GM18511 (cell line): ENCODE results near the gene NFS1.
A peak's percentile ranks its signal among the peaks of the same experiment; 100 is the strongest.
"Not testable (repeated sequence)": the region's sequence is repeated elsewhere in the genome, so short reads cannot be mapped to it uniquely, and the experiment has no call there.

ENCODE experiments used
- ATAC-seq: cut with Tn5 transposase; IDR thresholded peaks from one replicate; pipeline ENCODE4 v1.9.1; 2021; ENCODE audit warnings: mild to moderate bottlenecking, moderate library complexity; ENCODE audit not compliant: unreplicated experiment

The NFS1 gene

DNA sequence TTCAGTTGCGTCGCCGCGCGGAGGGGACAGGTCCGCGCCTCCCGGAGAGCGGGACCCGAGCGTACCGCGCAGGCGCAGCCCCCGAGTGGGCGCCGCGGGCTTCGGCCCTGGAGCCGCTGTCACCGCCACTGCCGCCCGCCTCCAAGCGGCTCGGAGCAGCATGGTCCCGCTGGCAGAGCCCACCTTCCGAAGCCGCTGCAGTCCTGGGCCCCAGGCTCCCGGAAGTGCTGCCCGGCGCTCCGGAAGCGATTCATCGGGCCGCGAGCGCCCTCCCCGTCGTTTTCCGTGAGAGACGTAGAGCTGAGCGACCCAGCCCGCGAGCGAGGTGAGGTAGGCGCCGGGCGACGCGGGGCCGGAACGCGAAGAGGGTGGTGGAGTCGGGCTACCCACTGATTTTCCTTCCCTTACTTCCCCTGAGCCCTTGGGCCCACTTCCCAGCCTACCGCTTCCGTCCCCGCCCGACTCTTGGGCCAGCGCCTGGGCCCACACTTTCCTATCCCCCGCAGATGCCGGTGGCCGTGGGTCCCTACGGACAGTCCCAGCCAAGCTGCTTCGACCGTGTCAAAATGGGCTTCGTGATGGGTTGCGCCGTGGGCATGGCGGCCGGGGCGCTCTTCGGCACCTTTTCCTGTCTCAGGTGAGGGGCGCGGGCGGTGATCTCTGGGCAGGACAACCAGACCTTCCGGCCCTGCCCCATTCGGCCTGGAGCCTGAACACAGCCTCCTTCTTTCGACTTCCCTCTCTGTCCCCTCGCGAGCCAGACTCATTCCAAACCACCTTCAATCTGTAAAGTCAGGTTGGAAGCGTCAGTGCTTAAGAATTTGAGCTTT lies at the start of gene NFS1, which contains the start of gene ROMO1:
NFS1 (minus strand) TSS at position 226 of the 830 bp plus-strand sequence; CDS start at position 162, 64 bp downstream.
ROMO1 (plus strand) TSS at position 279 of the 830 bp plus-strand sequence; CDS start at position 507, 228 bp downstream.
- peak; percentile 92 for ATAC-seq

DNA sequence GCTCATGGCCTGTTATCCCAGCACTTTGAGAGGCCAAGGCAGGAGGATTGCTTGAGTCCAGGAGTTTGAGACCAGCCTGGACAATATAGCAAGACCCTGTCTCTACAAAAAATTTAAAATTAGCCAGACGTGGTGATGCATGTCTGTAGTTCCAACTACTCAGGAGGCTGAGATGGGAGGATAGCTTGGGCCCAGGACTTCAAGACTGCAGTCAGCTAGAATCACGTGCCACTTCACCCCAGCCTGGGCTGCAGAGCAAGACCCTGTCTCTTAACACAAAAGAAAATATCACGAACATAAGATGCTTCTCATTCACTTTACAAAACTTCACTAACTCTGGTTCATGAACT lies 45.3 kb upstream of the NFS1 start:
- ATAC-seq = not testable (repeated sequence)

DNA sequence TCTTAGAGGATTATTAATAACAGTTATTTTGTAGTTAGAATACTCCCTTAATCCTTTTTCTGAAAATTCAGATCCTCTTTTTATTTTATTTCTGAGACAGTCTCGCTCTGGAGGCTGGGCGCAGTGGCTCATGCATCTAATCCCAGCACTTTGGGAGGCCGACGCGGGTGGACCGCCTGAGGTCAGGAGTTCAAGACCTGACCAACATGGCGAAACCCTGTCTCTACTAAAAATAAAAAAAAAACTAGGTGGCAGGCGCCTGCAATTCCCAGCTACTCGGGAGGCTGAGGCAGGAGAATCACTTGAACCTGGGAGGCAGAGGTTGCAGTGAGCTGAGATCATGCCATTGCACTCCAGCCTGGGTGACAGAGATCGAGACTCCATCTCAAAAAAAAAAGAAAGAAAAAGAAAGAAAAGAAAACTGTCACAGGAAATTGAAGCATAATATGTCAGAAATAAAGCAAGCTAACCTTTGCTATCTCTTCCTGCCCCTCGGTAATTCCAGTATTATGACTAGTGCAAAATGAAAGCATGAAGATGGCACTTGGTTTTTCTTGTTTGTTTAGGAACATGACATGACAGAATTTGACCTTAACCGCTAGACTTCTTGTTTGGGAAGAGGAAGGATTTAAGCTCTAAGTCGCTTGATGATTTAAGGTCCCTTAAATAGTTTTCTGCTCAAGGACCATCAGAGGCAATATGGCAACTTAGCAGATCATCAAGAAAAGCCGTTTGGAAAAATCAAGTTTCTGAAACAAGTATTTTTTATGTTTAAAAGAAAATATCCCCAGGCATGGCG lies 44.7 kb upstream of the NFS1 start:
- ATAC-seq = no peak

DNA sequence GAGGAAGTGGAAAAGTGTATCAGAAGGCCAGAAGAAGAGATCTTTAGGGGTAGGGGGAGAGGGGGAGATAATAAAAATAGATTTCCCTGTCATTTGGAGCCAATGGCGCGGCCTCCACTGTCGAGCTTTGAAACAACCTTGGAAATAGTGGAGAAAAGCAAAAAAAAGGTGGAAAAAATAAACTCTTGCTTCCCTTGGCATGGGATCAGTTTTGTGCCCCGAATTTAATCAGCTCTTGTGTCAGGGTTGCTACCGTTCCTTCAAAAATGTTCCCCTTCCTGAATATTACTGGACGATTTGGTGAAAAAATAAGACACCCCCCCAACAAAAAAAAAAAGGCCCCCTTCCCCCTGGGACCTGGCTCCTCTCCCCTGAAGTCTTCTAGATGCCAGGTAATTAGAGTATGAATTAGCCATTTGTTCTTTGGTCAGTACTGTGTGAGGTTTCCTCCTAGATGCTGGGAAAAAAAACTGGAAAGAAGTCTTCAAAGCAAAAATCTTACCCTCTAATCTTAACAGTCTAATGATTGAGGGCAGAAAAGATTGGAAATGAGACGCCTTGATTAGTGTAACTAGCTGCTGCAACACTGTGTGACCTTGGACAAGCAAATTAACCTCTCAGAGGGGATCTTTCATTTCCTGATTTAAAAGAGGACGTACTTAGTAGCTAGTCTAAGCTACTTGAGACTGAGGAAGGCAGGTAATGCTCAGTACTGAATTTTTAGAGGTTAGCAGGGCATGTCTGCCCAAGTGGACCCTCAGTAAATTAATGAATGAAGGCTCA lies 43.8 kb upstream of the NFS1 start:
- ATAC-seq = no peak

DNA sequence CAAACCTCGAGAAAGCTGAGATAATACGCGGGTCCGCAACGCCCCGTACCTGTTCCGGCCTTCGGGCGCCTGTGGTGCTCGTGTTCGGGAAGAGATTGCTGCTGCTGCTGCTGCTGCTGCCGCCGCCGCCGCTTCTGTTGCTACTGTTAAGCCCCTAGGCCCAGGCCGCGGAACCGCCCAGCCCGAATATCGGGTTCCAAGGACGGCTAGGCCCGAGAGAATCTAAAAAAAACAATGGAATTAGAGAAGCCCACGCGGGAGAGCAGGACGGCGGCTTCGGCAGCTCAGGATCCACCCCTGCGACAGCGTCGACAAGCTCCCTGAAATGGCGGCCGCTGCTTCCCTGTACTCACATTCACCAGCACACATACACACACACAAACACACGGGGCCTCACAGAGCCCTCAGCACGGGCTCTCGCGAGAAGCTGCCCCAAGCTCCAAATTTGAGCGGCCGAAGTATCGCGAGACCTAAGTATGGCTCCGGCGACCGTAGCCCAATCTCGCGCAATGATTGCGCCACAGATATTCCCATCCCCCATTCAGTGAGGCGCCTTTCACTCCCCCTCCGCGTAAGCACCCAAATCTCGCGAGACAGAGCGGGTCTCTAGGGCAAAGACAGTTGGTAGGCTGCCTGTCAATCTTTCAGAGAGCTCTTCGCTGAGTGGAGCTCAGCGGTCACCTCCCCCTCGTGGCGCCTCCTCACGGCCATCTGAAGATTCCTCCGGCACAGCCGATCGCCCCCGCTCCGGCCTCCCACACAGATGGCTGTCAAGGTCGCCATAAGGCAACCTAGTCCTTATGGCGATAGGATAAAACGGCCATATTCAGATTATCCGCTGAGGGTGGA lies 43.0 kb upstream of the NFS1 start, which contains the start of gene RBM39:
RBM39 (minus strand) TSS at position 369 of the 849 bp plus-strand sequence. CDS start 1,386 bp downstream, outside the sequence.
- ATAC-seq = peak; percentile 87

DNA sequence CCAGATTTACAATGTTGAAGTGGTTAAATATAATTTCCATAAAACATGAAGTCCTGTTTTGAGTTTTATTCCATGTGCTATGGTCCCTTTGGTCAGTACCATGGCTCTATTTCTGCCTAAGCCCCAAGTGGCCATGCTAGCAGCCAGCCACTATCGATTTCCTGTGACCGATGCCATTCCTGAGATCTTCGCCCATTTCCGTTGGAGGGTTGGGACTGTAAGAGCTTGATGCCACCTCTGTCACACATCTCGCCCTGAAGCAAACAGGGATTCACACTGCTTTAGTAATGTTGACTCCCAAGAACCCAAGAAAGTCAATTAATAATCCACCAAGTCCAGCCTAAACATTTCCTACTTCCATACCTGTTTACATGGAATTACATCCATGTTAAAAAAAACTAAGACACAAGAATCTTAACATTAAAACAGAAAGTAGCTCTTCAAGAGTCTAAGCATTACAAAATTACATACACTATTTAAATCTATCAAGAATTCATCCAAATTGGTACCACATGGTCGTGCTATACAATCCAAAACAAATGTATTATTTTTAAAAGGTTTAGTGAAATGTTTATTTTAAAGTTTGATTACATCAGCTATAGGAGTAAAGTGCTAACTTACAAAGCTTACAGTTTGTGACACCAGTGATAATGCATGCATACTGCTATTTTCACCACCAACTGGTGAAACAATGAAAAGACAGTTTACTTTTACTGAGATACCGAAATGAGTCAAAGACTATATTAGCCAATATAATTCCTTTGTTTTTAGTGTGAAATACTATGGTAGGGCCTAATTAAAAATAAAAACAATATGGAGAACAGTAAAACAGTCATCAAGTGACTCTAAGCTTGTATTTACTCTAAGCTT lies 40.4 kb upstream of the NFS1 start:
- ATAC-seq = no peak

DNA sequence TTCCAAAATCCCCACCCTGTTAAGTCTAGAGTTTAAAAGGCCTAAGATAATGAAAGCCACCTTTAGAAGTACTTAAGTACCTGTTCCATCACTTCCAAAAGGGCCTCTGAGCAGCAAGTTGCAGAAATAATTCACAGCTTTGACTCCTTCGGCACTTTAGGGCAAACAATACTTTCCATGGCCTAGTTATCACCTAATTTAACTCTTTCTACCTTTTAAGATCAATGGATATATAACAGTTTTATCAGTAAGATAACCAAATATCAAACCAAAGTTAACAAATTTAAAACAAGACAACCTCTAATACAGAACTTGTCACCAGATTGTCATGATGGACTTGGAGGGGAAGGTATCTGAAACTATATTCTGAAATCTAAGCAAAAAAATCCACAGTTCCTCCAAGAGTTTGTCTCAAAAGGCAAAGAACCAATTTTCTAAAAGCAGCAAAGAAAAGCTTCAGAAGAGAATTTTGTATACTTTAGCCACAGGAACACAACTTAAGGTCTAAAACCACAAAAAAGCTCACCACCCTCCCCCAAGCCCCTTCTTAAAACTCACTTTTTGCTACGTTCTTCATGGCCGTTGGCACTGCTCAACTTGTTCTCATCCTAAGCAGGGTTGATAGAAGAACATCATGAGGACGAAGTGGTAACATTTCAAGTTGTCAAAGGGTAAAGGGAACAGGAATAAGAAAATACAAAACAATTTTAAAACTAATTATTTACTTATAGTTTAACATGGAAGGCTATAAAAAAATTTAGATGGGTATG lies 39.4 kb upstream of the NFS1 start:
- no peak for ATAC-seq

DNA sequence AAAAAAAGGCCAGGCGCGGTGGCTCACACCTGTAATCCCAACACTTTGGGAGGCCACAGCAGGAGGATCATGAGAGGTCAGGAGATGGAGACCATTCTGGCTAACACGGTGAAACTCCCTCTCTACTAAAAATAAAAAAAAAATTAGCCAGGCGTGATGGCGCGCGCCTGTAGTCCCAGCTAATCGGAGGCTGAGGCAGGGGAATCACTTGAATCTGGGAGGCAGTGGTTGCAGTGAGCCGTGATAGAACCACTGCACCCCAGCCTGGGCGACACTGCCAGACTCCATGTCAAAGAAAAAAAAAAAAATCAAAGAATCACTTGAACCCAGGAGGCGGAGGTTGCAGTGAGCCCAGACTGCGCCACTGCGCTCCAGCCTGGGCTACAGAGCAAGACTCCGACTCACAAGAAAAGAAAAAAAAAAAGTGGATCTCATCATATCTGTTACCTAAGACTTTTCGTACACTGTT lies 38.7 kb upstream of the NFS1 start:
- ATAC-seq = no peak

DNA sequence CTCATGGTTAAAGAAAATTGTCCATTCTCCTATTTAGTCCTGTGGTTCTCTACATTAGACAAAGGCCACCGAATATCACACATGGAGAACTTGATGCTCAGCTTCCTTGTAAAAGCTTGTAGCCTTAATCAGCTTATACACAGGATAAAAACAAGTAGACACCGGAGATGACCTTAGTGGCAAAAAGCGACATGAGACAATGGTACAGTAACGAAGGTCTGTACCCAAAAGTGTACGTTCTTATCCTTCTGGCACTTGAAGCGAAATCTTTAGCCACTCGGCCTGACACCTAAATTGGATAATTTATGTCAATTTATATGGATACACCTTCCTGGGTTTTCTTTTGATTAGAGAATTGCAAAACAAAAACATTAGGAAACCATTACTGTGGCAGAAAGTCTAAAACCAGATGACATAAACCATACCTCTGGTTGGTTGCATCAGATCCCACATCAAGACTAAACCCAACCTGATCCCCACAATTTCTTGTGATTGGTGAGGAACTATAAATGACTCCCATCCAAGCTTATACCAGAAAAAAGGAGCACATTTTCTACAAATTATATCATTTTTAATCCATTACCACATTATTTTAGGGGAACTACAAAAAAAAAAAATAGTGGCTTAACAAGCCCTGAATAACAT lies 36.8 kb upstream of the NFS1 start:
- no peak for ATAC-seq

DNA sequence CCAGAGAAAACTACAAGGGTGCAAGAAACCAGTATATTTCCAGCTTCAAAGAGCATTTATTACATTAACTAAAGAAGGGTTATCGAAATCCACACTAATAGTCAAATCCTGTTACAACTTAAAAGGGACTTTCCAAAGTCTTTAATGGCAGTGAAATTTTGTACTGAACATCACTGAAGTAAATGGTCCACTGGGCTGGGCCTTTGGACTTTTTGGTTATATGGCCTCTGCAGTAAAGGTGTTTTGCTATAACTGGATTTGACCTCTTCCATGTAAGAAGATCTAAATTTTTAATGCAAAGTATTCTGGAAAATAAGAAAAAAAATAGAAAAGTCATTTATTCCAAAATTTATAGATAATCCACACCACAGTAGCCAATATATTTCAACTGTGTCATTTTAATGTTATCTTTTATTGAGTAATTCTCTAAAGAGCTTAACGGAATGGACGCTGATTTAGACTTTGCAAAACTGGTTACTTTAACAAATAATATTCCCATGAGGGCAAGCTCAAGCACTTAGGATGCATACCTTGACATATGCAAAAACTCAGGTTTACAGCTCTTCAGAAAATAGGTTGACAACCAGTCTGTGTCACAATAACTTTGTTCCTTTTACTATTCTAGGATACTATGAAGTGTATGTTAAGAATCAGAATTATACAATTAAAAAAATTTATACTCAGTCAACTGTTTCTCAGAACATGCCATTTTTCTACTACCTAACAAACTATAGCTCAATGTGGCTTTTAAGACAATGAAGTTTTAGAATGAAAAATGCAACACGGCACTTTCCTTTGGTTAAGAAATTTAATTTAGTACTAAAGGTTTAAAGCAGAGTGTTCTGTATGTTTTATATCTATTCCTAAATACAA lies 35.9 kb upstream of the NFS1 start:
- ATAC-seq = no peak

DNA sequence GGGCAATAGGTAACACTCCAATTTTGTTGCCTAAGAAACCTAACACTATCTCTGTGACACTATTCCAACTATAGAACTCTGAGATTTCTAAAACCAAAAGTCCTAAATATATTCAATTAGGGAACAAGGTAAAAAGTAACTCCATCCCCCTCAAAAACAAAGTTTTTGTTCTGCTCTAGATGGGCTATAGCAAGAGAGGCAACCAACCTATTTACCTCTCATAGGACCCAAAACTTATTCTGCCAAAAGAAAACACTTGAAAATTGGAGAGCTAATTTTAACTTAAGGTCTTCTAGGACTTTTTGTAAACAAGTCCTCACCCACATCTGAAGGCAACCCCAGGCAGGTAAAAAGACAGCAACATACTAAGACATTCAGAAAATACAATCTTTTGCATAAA lies 35.2 kb upstream of the NFS1 start:
- ATAC-seq = no peak

DNA sequence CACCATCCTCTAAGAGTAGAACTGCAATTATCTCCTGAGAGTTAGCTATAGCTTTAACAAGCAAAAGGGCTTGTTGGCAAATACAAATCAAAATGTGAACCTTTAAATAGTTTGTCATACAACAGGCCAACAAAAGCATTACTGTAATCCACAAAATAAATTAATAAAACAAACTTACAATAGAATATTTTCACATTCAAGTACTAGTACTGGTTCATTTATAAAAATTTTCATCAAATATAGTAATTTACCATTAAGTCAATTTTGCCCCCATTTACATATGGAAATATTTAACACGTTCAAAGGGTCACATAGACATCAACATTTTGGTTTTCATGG lies 33.5 kb upstream of the NFS1 start:
- no peak for ATAC-seq

DNA sequence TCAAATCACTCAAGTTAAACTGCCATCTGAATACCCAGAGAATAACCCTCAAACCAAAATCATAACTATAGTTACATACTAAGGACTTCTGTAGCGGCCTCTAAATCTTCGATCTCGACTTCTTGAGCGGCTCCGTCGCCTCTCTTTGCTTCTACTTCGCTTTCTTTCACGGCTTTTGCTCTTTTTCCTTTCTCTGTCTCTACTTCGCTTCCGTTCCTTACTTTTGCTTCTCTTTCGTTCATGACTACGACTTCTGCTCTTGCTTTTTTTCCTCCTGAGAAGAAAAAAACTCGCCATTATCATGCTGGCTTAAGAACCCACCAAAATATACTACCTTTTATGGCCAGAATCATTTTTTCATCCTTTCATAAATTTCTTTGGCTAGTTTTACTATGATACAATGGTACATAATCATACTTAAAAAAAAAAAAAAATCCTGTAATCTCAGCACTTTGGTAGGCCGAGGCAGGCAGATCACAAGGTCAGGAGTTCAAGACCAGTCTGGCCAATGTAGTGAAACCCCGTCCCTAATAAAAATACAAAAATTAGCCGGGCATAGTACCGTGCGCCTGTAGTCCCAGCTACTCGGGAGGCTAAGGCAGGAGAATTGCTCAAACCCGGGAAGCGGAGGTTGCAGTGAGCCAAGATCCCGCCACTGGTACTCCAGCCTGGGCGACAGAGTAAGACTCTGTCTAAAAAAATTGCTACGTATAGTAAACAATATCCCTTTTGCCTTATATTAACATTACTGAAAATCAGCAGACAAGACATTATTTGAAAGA lies 32.9 kb upstream of the NFS1 start:
- no peak for ATAC-seq

DNA sequence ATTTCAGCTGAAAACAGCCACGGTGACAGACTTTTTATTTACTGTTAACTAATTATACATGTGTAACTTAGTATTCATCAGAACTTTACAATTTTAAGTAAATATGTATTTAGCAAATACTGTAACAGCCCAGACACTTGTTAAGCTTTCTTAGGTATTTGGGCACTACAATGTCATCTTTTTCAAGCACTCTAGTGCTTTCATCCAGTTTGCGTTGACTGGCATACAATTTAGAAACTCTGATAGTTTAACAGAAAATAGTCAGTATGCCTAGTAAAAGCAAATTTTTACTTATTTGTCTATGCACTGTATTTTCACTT lies 32.3 kb upstream of the NFS1 start:
- ATAC-seq = no peak

DNA sequence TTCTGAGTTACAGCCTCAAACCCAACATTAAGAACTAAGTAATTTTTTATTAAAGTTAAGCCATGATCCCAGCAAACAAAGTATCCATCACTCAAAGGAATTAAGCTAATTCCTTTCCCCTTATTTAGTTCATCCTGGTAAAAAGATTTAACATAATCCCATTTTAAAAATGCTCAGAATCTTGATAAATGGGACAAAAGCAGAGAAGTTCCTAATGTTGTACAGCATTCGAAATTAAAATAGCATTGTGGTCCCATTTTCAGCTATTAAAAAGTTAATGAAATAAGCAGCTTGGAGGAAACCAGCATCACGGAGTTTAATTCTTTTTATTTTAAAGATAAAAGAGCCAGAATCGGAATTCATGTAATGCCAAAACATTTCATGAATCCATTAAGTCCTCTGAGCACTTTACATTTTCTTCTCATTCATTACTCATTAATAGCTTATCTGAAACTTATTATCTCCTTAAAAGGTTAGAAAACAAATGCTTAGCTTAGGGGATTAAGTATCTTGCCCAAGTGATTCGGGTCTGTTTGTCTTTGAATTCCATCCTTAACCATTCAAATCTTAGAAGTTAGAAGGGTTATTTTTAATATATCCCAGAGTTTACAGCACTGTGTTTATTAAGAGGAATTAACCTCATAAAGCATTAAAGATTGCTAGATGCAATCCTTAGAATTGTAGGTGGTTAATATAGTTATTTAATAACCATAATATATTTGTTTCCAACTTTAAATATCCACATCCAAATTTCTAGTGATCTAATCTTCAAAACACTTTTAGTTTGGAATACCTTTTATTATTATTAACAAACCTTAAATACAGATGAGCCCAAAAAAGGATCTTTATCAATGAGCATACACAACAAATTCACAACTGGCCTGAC lies 31.7 kb upstream of the NFS1 start:
- ATAC-seq = no peak
